Testis (tissue), 3 donors: ENCODE data around the gene ACTL8. TPM values are rescaled to one million over a fixed set of nuclear protein-coding genes. Genes with fewer than 3 reads are reported as not detected.

Source experiments
- DNase-seq: peaks from one replicate; pipeline ENCODE4 v3.0.0-alpha.2; 2019
- H3K27ac ChIP-seq, 2 donors: fragments of 200-600 bp; sonication (generic); one replicate each; pipeline ENCODE4 v1.5.1; 2019
- H3K27me3 ChIP-seq: fragments of 200-600 bp; sonication (generic); one replicate; pipeline ENCODE4 v1.5.1; 2019
- H3K36me3 ChIP-seq: fragments of 200-600 bp; sonication (generic); one replicate; pipeline ENCODE4 v1.5.1; 2017; ENCODE audit warnings: low read depth; ENCODE audit errors: missing control alignments
- H3K4me1 ChIP-seq: fragments of 200-600 bp; sonication (generic); one replicate; pipeline ENCODE4 v1.5.1; 2019
- H3K4me3 ChIP-seq, 2 donors: fragments of 200-600 bp; sonication (generic); one replicate each; pipeline ENCODE4 v1.5.1; 2017 to 2019
- H3K9me3 ChIP-seq: fragments of 200-600 bp; sonication (generic); one replicate; pipeline ENCODE4 v1.5.1; 2017
- CTCF ChIP-seq, 3 experiments: fragments of 450-650 bp in 2 of 3; fragments of 200-600 bp in 1 of 3; sonication (generic) in 1 of 3; IDR thresholded peaks; one replicate each; pipeline ENCODE4 v1.5.1; 2016 to 2019; ENCODE audit warnings: antibody characterized with exemption in 3 of 3, mild to moderate bottlenecking in 2 of 3, moderate library complexity in 1 of 3
- POLR2A ChIP-seq: fragments of 450-650 bp; IDR thresholded peaks from one replicate; pipeline ENCODE4 v1.6.1; 2017; ENCODE audit warnings: antibody characterized with exemption, mild to moderate bottlenecking, moderate library complexity
- WGBS, 2 donors: methylation state at CpG; one replicate each; pipeline ENCODE4 v1.1.5; 2018; 5-methylcytosine and 5-hydroxymethylcytosine counted together
- intact Hi-C: fragments of 100-400 bp; cut with DNase I; formaldehyde crosslinking; loops from one replicate; pipeline ENCODE4 v1.15.1; 2023; ENCODE audit warnings: low total_unique reads
- polyA plus RNA-seq: library from polyadenylated mRNA; stranded (reverse); fragments of 350-450 nt; fragmentation: Illumina TruSeq; extraction: RNeasy Lipid Tissue Mini Kit (QIAGEN cat#74804); gene quantifications from one replicate; pipeline ENCODE4 v1.2.3, GENCODE V29; 2014; ENCODE audit warnings: low read depth, low replicate concordance; ENCODE audit not compliant: insufficient read depth
- total RNA-seq, 2 donors: library from RNA; depleted of rRNA; stranded (reverse); fragments of >200 nt; gene quantifications; one replicate each; pipeline ENCODE4 v1.2.3, GENCODE V29; 2016

ACTL8 gene
- total and polyA plus RNA-seq, 3 donors from 2014 or later = 10.9 to 12.8 (median 12.6) TPM

- no peak overlapping the region for H3K27ac ChIP-seq
- no peaks in the 10 kb centered on the region for H3K36me3 ChIP-seq
- H3K4me3 ChIP-seq = no peak overlapping the region
- no peaks in the 10 kb centered on the region for H3K27me3 ChIP-seq
- no peak for DNase-seq
- TF ChIP-seq POLR2A (no peak), CTCF (IDR thresholded peaks at IDR 0.05) (no peak)
- H3K4me1 ChIP-seq = peaks cover 8% of the 10 kb centered on the region
- intact Hi-C loops = no loop called here
- H3K9me3 ChIP-seq = no peaks in the 10 kb centered on the region
Observed at GRCh38 chr1:17739050-17739449, 16.1 kb upstream of the ACTL8 start.

GRCh38 chr1:17741052-17741451, 14.1 kb upstream of the ACTL8 start:
- Histone ChIP-seq H3K4me1 (peaks cover 8% of the 10 kb centered on the region), H3K36me3 (no peaks in the 10 kb centered on the region), H3K9me3 (no peaks in the 10 kb centered on the region), H3K27me3 (no peaks in the 10 kb centered on the region), H3K27ac (no peak overlapping the region), H3K4me3 (no peak overlapping the region)
- no peak for DNase-seq
- intact Hi-C loops = no loop called here
- 77 to 85% methylated on average over 3 to 5 of the region's 5 CpGs for WGBS, 2 donors
- TF ChIP-seq CTCF (IDR thresholded peaks at IDR 0.05) = no peak

- H3K4me3 ChIP-seq = no peak overlapping the region
- no peaks in the 10 kb centered on the region for H3K9me3 ChIP-seq
- WGBS, 2 donors = 32 to 37% methylated on average over 5 of the region's 5 CpGs
- intact Hi-C loops = no loop called here
- H3K27me3 ChIP-seq = no peaks in the 10 kb centered on the region
- peaks cover 8% of the 10 kb centered on the region for H3K4me1 ChIP-seq
- no peaks in the 10 kb centered on the region for H3K36me3 ChIP-seq
- peak; percentile 27 for DNase-seq
- no peak overlapping the region for H3K27ac ChIP-seq
- no peak for TF ChIP-seq CTCF (IDR thresholded peaks at IDR 0.05)
- no peak for TF ChIP-seq POLR2A
Observed at GRCh38 chr1:17742583-17742982, 12.6 kb upstream of the ACTL8 start.

- Histone ChIP-seq H3K27ac (no peak overlapping the region), H3K4me3 (no peak overlapping the region), H3K27me3 (no peaks in the 10 kb centered on the region), H3K9me3 (no peaks in the 10 kb centered on the region), H3K36me3 (no peaks in the 10 kb centered on the region), H3K4me1 (peaks cover 8% of the 10 kb centered on the region)
- WGBS, 2 donors = 51 to 56% methylated on average over 6 to 11 of the region's 11 CpGs
- DNase-seq = no peak
- TF ChIP-seq CTCF (IDR thresholded peaks at IDR 0.05) = no peak
- intact Hi-C loops = no loop called here
Observed at GRCh38 chr1:17743008-17743647, 12.0 kb upstream of the ACTL8 start.

GRCh38 chr1:17743925-17744324, 11.2 kb upstream of the ACTL8 start:
- peaks cover 8% of the 10 kb centered on the region for H3K4me1 ChIP-seq
- no peak for DNase-seq
- no peak overlapping the region for H3K4me3 ChIP-seq
- no peak for TF ChIP-seq CTCF (IDR thresholded peaks at IDR 0.05)
- no peak for TF ChIP-seq POLR2A
- H3K9me3 ChIP-seq = no peaks in the 10 kb centered on the region
- no peaks in the 10 kb centered on the region for H3K36me3 ChIP-seq
- WGBS, 2 donors = 95 to 100% methylated on average over 1 to 3 of the region's 3 CpGs
- intact Hi-C loops = no loop called here
- H3K27me3 ChIP-seq = no peaks in the 10 kb centered on the region
- no peak overlapping the region for H3K27ac ChIP-seq
